Hepatocyte (in vitro differentiated cells): Measurements from ENCODE around the gene MYRIP. TPM values are rescaled to one million over a fixed set of nuclear protein-coding genes. Genes with fewer than 3 reads are reported as not detected.

ENCODE experiments used
- DNase-seq: peaks from one replicate; pipeline ENCODE4 v3.0.0-alpha.2; 2016; ENCODE audit warnings: low spot score
- H2AFZ ChIP-seq: fragments of 200-600 bp; sonication (generic); 2 replicates; pipeline ENCODE4 v1.6.0; 2016; ENCODE audit warnings: antibody characterized with exemption, mild to moderate bottlenecking
- H3K27ac ChIP-seq: fragments of 200-600 bp; sonication (generic); 2 replicates; pipeline ENCODE4 v1.5.1; 2016; ENCODE audit warnings: mild to moderate bottlenecking
- H3K27me3 ChIP-seq: fragments of 200-600 bp; sonication (generic); 2 replicates; pipeline ENCODE4 v1.6.1; 2016
- H3K36me3 ChIP-seq: fragments of 200-600 bp; sonication (generic); replicated peaks from 2 replicates; pipeline ENCODE4 v1.5.1; 2016; ENCODE audit warnings: low read depth; ENCODE audit not compliant: insufficient read depth
- H3K4me1 ChIP-seq: fragments of 200-600 bp; sonication (generic); 2 replicates; pipeline ENCODE4 v1.5.1; 2016; ENCODE audit warnings: mild to moderate bottlenecking, moderate library complexity; ENCODE audit not compliant: insufficient read depth
- H3K4me2 ChIP-seq: fragments of 200-600 bp; sonication (generic); 2 replicates; pipeline ENCODE4 v1.6.0; 2016
- H3K4me3 ChIP-seq: fragments of 200-600 bp; sonication (generic); 2 replicates; pipeline ENCODE4 v1.5.1; 2016; ENCODE audit warnings: mild to moderate bottlenecking
- H3K79me2 ChIP-seq: fragments of 200-600 bp; sonication (generic); 2 replicates; pipeline ENCODE4 v1.6.0; 2017; ENCODE audit warnings: mild to moderate bottlenecking
- H3K9me2 ChIP-seq: fragments of 200-600 bp; sonication (generic); replicated peaks from 2 replicates; pipeline ENCODE4 v1.6.0; 2017; ENCODE audit warnings: mild to moderate bottlenecking; ENCODE audit not compliant: insufficient read depth
- H3K9me3 ChIP-seq: fragments of 200-600 bp; sonication (generic); 2 replicates; pipeline ENCODE4 v1.5.1; 2016; ENCODE audit warnings: low read depth, mild to moderate bottlenecking
- H4K20me1 ChIP-seq: fragments of 200-600 bp; sonication (generic); 2 replicates; pipeline ENCODE4 v1.6.0; 2016; ENCODE audit warnings: mild to moderate bottlenecking; ENCODE audit not compliant: insufficient read depth, poor library complexity, severe bottlenecking
- CTCF ChIP-seq: fragments of 200-600 bp; sonication (generic); IDR thresholded peaks from 2 replicates; pipeline ENCODE4 v1.5.1; 2016; ENCODE audit warnings: antibody characterized with exemption, mild to moderate bottlenecking; ENCODE audit not compliant: poor library complexity
- EZH2 ChIP-seq: fragments of 200-600 bp; sonication (generic); IDR thresholded peaks from 2 replicates; pipeline ENCODE4 v1.6.1; 2016; ENCODE audit warnings: antibody characterized with exemption, mild to moderate bottlenecking, borderline replicate concordance
- EZH2phosphoT487 ChIP-seq: fragments of 200-600 bp; sonication (generic); IDR thresholded peaks from one replicate; pipeline ENCODE4 v1.6.1; 2018; ENCODE audit warnings: antibody characterized with exemption, mild to moderate bottlenecking, low read depth, moderate library complexity; ENCODE audit not compliant: unreplicated experiment, severe bottlenecking
- WGBS: methylation state at CpG from one replicate; pipeline ENCODE4 v1.1.6; 2016; ENCODE audit warnings: low lambda C conversion rate; ENCODE audit errors: missing lambda C conversion rate; 5-methylcytosine and 5-hydroxymethylcytosine counted together
- polyA plus RNA-seq: library from polyadenylated mRNA; unstranded; fragments of >200 nt; fragmentation: Nextera tagmentation; extraction: Ambion mirVana; gene quantifications from 2 replicates; pipeline ENCODE4 v1.2.1, GENCODE V29; 2016
- total RNA-seq: library from RNA; depleted of rRNA; stranded (reverse); fragments of >200 nt; gene quantifications from 2 replicates; pipeline ENCODE4 v1.2.3, GENCODE V29; 2014

The MYRIP gene
- total and polyA plus RNA-seq, 2 experiments from 2014 or later = 0.57 TPM; not detected in 1

DNA sequence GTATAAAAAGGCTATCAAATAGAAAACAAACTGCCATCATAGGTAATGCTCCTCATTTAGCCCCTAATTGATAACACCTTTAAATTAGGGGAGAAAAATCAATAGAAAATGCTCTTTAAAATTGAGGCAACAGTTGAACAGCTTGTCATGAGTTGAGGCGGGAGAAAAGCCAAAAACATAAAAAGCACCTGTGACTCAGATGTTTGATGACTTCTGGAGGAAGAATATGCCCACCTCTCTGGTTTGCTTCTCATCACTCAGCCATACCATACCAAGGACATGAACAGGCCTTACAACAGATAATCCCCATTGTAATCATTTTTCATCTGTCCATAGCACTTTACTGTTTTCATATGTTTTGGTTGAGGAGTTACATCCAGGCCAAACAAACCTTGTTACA, 246.0 kb downstream of the MYRIP start:
- H3K9me3 ChIP-seq = no peaks in the 10 kb centered on the region
- TF ChIP-seq CTCF (no peak), EZH2phosphoT487 (no peak), EZH2 (no peak)
- H3K4me2 ChIP-seq = no peak overlapping the region
- WGBS = 95% methylated on average over 1 of the region's 1 CpG
- H4K20me1 ChIP-seq = no peaks in the 10 kb centered on the region
- no peaks in the 10 kb centered on the region for H3K79me2 ChIP-seq
- H3K27ac ChIP-seq = no peak overlapping the region
- no peaks in the 10 kb centered on the region for H3K9me2 ChIP-seq
- DNase-seq = no peak
- no peak overlapping the region for H2AFZ ChIP-seq
- no peaks in the 10 kb centered on the region for H3K27me3 ChIP-seq
- peaks cover 2% of the 10 kb centered on the region for H3K4me1 ChIP-seq
- H3K4me3 ChIP-seq = no peak overlapping the region
- H3K36me3 ChIP-seq = no peaks in the 10 kb centered on the region

DNA sequence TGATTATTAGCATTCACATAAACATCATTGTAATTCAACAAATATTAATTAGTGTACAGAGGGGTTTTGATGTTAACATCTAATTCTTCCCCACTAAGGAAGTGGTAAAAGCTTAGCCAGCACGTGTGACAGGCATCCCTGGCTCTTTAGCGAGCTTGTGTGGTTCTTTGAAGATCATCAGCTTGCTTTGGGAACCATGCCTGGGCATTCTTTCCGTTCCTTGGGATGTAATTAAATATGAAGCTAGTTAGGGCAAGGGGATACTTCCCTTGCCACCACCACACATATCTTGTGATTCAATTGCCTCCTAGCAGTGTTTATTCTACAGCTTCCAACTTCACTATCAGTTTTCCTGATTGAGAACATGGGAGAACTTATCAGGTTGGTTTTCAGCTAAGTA, 246.5 kb downstream of the MYRIP start:
- H3K4me1 ChIP-seq = peaks cover 2% of the 10 kb centered on the region
- no peak overlapping the region for H3K4me2 ChIP-seq
- TF ChIP-seq EZH2phosphoT487 (no peak), EZH2 (no peak), CTCF (no peak)
- H3K4me3 ChIP-seq = no peak overlapping the region
- H4K20me1 ChIP-seq = no peaks in the 10 kb centered on the region
- no peak overlapping the region for H3K27ac ChIP-seq
- H3K36me3 ChIP-seq = no peaks in the 10 kb centered on the region
- no peaks in the 10 kb centered on the region for H3K9me3 ChIP-seq
- no peak for DNase-seq
- H3K9me2 ChIP-seq = no peaks in the 10 kb centered on the region
- H2AFZ ChIP-seq = no peak overlapping the region
- H3K79me2 ChIP-seq = no peaks in the 10 kb centered on the region
- H3K27me3 ChIP-seq = no peaks in the 10 kb centered on the region
- WGBS = 80% methylated on average over 3 of the region's 3 CpGs

DNA sequence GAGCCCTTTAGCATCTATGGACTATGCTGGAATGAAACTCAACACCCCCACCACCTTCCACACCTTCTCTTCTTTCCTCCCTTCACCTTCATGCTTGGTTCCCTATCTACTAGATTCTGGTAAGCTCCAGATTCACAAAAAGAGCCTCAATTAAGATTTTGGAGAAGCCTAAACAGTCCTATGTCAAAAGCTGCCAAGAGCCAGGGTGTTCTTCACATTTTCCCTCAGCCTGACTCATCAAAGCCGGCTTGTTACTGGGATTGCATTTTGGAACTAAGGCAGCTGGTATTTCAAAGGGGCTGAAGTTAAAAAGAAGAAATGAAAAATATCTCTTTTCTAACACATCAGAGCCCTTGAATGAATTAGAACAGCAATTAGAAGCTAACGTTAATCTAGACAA, 247.7 kb downstream of the MYRIP start:
- 88% methylated on average over 2 of the region's 2 CpGs for WGBS
- Histone ChIP-seq H3K27me3 (no peaks in the 10 kb centered on the region), H4K20me1 (no peaks in the 10 kb centered on the region), H3K79me2 (no peaks in the 10 kb centered on the region), H3K4me1 (peaks cover 2% of the 10 kb centered on the region), H3K9me2 (no peaks in the 10 kb centered on the region), H2AFZ (no peak overlapping the region), H3K4me2 (no peak overlapping the region), H3K4me3 (no peak overlapping the region), H3K27ac (no peak overlapping the region), H3K36me3 (no peaks in the 10 kb centered on the region), H3K9me3 (no peaks in the 10 kb centered on the region)
- DNase-seq = no peak
- no peak for TF ChIP-seq EZH2
- no peak for TF ChIP-seq CTCF
- no peak for TF ChIP-seq EZH2phosphoT487

- no peaks in the 10 kb centered on the region for H4K20me1 ChIP-seq
- H2AFZ ChIP-seq = no peak overlapping the region
- H3K79me2 ChIP-seq = no peaks in the 10 kb centered on the region
- no peak for TF ChIP-seq EZH2phosphoT487
- no peak for TF ChIP-seq CTCF
- no peak for TF ChIP-seq EZH2
- DNase-seq = no peak
- peaks cover 2% of the 10 kb centered on the region for H3K4me1 ChIP-seq
- H3K27me3 ChIP-seq = no peaks in the 10 kb centered on the region
- 100% methylated on average over 1 of the region's 1 CpG for WGBS
- H3K4me2 ChIP-seq = no peak overlapping the region
- no peaks in the 10 kb centered on the region for H3K9me3 ChIP-seq
- H3K9me2 ChIP-seq = no peaks in the 10 kb centered on the region
- no peak overlapping the region for H3K4me3 ChIP-seq
- no peak overlapping the region for H3K27ac ChIP-seq
- H3K36me3 ChIP-seq = no peaks in the 10 kb centered on the region
These were observed 248.4 kb downstream of the MYRIP start for GRCh38 chr3:40057786-40058185.
